ENCODE results near the gene MYO3B.

- TF ChIP-seq CTCF (IDR thresholded peaks at IDR 0.05) (no peak), POLR2A (IDR thresholded peaks at IDR 0.05) (no peak)
Observed at GRCh38 chr2:170240629-170241028, 62.7 kb downstream of the MYO3B start.

All from uterus (tissue), 2 donors.